Ramos (cell line): ENCODE data around the gene PLCB2.

Experiments
- in situ Hi-C: fragments of 300-500 bp; cut with MboI; formaldehyde crosslinking; loops from one replicate; pipeline ENCODE4 v1.14.3; 2022; ENCODE audit warnings: low sequenced_read_pairs; ENCODE audit not compliant: unreplicated experiment

PLCB2 gene

DNA sequence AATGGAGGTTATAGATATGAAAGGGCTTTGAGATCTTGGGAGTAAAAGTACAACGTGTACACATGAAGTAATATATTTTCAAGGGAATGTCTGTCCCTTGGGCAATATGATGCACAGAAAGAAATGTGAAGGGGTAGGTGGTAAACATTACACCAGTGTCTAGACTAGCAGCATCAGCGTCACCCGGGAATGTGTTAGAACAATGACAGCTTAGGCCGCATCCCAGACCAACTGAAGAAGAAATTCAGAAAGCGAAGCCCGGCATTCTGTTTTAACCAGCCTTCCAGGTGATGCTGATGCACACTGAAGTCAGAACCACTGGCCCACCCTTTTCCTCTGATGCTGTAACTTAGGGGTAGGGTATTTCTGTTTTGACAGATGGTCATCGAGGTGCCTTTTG, 22.1 kb upstream of the PLCB2 start:
- in situ Hi-C loops, result no loop called here

- in situ Hi-C loops, result no loop called here
Observed at GRCh38 chr15:40328751-40329150, 21.0 kb upstream of the PLCB2 start.

- in situ Hi-C loops, result no loop called here
Observed at GRCh38 chr15:40328176-40328575, 20.4 kb upstream of the PLCB2 start.

GRCh38 chr15:40327457-40327856, 19.7 kb upstream of the PLCB2 start:
- in situ Hi-C loops, result no loop called here

DNA sequence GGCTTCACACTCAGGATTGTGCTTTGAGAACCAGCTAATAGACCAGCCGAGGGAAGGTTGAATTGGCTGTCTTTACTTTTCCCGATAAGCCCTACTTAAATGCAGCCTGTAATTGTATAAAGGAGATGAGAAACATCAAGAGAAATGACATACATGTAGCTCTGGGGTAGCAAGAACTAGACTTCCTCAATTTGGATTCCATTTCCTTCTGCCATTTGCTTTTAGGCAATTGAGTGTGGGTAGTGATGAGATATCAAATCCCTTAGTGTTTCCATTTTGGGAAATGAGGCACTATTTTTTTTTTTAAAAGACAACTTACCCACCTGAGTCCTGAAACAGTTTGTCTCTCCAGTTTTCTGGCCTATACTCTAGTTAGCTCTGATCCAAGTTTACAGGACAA, 18.0 kb upstream of the PLCB2 start:
- in situ Hi-C loops, result no loop called here

DNA sequence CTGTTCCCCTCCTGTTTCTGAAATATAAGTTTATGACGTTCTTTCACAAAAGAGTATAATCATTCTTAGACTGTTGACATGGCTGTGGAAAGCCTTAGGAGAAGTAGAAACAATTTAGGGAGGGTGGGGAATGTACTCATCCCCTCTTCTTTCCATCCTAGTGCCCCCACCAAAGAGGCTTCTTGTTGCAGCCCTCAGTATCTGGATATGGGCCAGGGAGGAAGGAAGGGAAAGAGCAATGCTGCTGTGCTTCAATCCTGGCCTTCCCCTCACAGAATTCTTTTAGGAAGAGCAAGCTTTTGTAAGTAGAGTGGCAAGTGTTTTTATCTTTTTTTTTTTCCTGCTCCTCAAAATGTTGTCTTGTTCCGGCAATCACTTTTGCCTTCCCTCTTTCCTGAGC, 17.5 kb upstream of the PLCB2 start:
- in situ Hi-C loops, result no loop called here

GRCh38 chr15:40323953-40324937, 16.5 kb upstream of the PLCB2 start:
- in situ Hi-C loops, result no loop called here

DNA sequence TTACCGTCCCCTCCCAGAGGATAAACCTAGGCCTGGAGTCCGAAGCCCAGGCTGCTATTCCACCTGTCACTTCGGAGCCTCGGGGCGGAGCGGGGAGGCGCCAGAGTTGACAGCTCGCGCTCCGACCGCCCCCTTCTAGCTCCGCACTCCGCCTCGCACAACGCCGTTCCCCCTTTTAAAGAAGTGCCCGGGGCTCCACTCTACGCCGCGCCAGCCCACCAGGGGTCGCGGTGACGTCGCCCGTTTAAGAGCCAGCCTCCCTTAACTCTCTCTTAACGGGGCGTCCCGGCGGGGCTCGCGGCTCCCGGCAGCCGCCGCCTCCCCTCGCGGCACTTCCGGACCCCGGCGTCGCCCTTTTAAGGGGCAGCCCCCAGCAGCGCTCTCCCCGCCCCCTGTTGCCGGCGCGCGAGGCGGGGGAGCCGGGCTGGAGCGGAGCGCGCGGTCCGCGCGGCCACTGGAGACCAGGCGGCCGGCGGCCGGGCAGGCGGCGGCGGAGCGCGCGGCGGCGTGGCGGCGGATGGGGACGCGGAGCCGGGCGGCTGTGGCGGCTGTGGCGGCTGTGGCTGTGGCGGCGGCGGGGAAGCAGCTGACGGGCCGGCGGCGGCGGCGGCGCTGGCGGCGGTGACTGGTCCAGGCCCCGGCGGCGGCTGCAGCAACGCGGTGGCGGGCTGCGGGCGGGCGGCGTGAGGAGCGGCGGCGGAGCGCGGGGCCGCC, 15.7 kb upstream of the PLCB2 start, which contains the start of gene INAFM2:
Gene INAFM2 (plus strand): TSS at position 454 of the 714 bp plus-strand sequence. CDS start 364 bp downstream, outside the sequence.
- in situ Hi-C loops, result no loop called here

DNA sequence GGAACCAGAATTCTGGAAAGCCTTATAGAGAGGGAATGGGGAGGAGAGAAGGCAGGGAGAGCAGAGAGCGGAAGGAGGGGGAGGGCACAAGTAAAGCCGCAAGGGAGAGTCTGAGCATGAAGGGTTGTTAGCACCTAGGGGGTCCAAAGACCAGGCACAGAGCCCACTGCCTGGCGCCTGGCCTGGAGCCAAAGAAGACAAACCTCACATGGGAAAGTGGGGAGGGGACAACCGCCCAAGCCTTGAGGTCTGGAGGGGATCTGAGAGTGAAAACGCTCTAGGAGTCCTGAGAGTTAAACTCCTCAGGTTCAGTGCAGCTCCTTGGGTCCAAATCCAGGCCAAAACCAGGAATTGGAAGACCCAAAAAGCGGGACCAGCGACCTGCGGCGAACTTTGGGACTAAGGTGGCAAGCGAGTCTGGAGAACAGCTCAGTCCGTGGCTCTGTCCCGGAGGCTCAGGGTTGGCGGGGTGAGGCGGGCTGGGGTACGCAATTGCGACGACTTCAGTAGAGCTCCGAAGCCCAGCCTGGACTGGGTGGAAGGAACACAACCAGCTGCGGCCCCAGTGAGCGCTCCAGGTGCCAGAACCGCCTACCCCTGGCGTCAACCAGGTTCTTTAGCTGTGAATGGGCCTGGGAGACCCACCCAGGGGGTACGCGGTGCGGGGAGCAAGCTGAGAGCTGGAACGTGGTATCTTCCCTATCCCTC, 14.9 kb upstream of the PLCB2 start:
- in situ Hi-C loops, result no loop called here

- in situ Hi-C loops, result no loop called here
Observed at GRCh38 chr15:40320931-40321371, 13.2 kb upstream of the PLCB2 start.

- in situ Hi-C loops, result no loop called here
Observed at GRCh38 chr15:40320409-40320808, 12.7 kb upstream of the PLCB2 start.

GRCh38 chr15:40317580-40317979, 9.8 kb upstream of the PLCB2 start:
- in situ Hi-C loops, result no loop called here

- in situ Hi-C loops, result no loop called here
Observed at GRCh38 chr15:40316931-40317330, 9.2 kb upstream of the PLCB2 start.

- in situ Hi-C loops, result no loop called here
Observed at GRCh38 chr15:40314723-40315276, 7.1 kb upstream of the PLCB2 start.

GRCh38 chr15:40313531-40314398, 6.0 kb upstream of the PLCB2 start:
- in situ Hi-C loops, result no loop called here

DNA sequence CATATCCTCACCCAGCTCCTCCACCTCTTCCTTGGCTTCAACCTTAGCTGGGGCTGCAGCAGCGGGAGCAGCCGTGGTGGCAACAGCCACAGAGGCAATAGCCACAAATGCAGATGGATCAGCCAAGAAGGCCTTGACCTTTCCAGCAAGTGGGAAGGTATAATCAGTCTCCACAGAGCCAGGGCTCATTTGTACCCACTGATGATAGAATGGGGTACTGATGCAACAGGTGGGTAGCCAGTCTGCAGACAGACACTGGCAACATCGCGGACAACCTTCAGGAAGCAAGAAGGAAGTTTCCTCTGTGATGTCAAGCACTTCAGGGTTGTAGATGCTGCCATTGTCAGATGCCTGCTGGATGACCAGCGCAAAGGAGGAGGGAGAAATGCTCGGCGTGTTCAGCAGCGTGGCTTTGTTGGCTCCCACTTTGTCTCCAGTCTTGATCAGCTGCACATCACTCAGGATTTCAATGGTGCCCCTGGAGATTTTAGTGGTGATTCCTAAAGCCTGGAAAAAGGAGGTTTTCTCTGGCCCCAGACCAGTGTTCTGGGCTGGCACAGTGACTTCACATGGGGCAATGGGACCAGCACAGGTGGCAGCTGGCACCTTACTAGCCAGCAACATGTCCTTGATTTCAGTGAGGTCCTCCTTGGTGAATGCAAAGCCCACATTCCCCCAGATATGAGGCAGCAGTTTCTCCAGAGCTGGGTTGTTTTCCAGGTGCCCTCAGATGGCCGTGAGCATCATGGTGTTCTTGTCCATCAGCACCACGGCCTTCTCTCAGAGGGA, 4.8 kb upstream of the PLCB2 start:
- in situ Hi-C loops, result no loop called here

- in situ Hi-C loops, result no loop called here
Observed at GRCh38 chr15:40310993-40311392, 3.3 kb upstream of the PLCB2 start.
